Thyroid gland (tissue), 4 donors: ENCODE measurements around the gene PITPNC1.

Experiments
- CTCF ChIP-seq, 6 experiments: fragments of 200-600 bp in 3 of 6; fragments of 450-650 bp in 3 of 6; sonication (generic) in 3 of 6; IDR thresholded peaks; one replicate each; pipeline ENCODE4 v1.5.1; 2016 to 2019; ENCODE audit warnings: antibody characterized with exemption in 6 of 6, mild to moderate bottlenecking in 2 of 6, inconsistent platforms in 1 of 6, moderate library complexity in 1 of 6
- POLR2A ChIP-seq, 2 donors: fragments of 450-650 bp; IDR thresholded peaks; one replicate each; pipeline ENCODE4 v1.6.1; 2017; ENCODE audit warnings: antibody characterized with exemption in 2 of 2, mild to moderate bottlenecking in 2 of 2, moderate library complexity in 1 of 2

- no peak for TF ChIP-seq CTCF (IDR thresholded peaks at IDR 0.05)
- TF ChIP-seq POLR2A (IDR thresholded peaks at IDR 0.05): no peak
Measured at GRCh38 chr17:67648032-67648905, 271.2 kb downstream of the PITPNC1 start.
